Stimulated activated CD4-positive, alpha-beta T cell treated with anti-CD3 and anti-CD28 coated beads, Interleukin-4, amount 100 ng/mL, for 24 hours (primary cell): Measurements from ENCODE around the gene SLC25A33.
"Not testable (repeated sequence)": the region's sequence is repeated elsewhere in the genome, so short reads cannot be mapped to it uniquely, and the experiment has no call there.

Experiments
- DNase-seq: peaks from one replicate; pipeline ENCODE4 v3.0.0-alpha.2; 2020

Gene SLC25A33

DNA sequence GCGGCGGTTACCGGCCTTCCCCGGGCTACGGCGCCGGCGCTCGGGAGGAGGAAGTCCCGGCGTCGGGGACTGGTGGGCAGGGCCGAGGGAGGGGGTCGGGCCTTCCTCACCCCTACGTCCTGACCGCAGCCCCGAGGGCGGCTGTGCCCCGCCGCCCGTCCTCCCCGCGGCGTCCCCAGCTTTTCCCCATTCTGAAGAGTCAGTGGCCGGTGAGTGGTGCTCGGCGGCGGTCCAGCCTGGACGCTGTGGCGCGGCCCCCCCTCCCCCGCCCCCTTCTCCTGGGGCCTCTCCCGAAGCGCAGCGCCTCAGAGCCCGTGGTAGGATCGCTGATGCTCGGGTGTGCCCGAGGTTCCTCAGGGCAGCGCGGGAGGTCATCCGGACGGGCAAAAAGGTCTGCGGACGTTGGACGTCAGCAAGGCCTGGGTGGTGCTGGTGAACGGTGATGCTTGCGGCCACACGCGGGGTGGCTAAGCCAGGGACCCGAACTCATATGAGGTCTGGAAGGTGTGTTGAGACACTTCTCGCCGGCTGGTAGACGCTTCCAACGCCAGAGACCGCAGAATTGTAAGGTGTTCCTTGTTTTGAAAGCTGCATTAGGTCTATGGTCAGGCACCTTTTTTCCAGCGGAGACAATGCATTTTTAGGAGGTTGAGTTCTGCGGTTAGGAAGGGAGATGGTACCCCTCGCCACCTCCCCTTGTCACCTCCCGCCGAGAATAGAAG, 725 bp downstream of the SLC25A33 start:
- DNase-seq, result peak; percentile 47

GRCh38 chr1:9542430-9542829, 3.2 kb downstream of the SLC25A33 start:
- no peak for DNase-seq

- no peak for DNase-seq
Measured at GRCh38 chr1:9544926-9545325, 5.7 kb downstream of the SLC25A33 start.

- DNase-seq, result no peak
Measured at GRCh38 chr1:9549955-9550546, 10.8 kb downstream of the SLC25A33 start.

DNA sequence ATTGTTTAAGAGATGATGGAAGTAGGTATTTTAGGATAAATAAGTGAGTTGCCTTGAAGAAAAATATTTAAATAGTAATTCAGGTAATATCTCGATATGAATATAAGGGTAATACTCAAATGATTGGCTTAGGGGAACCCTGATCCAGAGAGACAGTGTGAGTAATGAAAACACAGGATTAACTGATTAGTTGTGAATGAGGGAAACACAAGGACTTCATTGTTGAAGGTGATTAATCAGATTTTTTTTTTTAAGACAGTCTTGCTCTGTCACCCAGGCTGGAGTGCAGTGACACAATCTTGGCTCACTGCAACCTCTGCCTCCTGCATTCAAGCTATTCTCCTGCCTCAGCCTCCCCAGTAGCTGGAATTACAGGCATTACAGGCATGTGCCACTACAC, 12.7 kb downstream of the SLC25A33 start:
- no peak for DNase-seq

GRCh38 chr1:9553736-9554144, 14.5 kb downstream of the SLC25A33 start:
- no peak for DNase-seq

GRCh38 chr1:9555942-9556341, 16.7 kb downstream of the SLC25A33 start:
- no peak for DNase-seq

DNA sequence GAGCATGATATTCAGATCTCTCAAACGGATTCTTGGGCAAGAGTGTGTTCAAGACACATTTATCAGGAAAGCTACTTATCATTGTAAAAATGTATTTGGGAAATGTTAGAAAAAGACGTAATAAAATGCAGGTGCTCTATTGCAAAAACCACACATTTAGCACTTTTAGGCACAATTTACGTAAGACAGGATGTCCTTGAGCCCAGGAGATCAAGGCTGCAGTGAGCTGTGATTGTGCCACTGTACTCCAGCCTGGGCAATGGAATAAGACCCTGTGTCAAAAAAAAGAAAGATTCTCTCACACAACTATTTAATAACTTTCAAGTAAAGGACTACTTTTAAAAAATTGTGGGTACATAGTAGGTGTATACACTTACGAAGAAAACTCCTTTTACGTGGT, 18.4 kb downstream of the SLC25A33 start:
- no peak for DNase-seq

- DNase-seq, result no peak
Measured at GRCh38 chr1:9558271-9558945, 19.1 kb downstream of the SLC25A33 start.

DNA sequence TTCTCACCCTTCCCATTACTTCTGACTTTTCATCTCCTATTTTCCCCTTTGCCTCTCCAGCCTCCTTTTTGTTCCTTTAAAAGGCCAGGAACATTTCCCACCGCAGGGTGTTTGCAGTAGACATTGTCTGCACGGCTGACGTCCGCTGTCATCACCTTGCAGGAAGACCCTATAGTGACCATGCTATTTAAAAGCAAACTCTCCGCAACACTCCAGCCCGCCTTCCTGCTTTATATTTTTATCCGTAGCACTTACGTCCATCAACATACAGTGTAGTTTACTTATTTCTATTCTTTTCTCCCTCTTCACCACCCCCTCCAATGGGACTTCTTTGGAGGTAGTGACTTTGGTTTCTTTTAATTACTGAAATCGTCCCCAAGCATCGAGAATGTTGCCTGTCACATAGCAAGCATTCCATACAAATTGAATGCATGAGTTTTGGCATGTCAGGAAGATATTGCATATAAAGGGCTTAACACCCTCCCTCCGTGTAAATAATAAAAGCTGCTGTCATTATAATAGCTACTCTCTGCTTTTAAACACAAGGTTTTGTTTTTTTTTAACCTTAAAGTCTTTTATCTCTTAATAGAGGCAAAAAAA, 19.8 kb downstream of the SLC25A33 start:
- DNase-seq, result no peak

DNA sequence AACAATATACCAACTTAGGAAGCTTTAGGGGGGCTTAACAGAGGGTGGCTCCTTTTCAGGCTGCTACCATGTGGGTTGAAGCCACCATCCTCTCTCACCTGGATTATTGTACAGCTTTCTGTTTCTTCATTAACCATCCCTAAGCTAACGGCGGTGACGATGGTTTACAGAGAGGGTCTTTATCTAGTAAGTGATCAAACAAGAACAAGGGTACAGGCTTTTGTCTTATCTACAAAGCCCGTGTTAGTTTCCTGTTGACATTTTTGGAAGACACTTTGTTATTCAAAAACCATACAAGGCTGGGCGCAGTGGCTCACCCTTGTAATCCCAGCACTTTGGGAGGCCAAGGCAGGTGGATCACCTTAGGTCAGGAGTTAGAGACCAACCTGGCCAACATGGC, 20.4 kb downstream of the SLC25A33 start:
- no peak for DNase-seq

- not testable (repeated sequence) for DNase-seq
Measured at GRCh38 chr1:9560090-9560489, 20.8 kb downstream of the SLC25A33 start.

- no peak for DNase-seq
Measured at GRCh38 chr1:9561429-9561828, 22.2 kb downstream of the SLC25A33 start.

GRCh38 chr1:9569267-9569666, 30.0 kb downstream of the SLC25A33 start:
- no peak for DNase-seq

DNA sequence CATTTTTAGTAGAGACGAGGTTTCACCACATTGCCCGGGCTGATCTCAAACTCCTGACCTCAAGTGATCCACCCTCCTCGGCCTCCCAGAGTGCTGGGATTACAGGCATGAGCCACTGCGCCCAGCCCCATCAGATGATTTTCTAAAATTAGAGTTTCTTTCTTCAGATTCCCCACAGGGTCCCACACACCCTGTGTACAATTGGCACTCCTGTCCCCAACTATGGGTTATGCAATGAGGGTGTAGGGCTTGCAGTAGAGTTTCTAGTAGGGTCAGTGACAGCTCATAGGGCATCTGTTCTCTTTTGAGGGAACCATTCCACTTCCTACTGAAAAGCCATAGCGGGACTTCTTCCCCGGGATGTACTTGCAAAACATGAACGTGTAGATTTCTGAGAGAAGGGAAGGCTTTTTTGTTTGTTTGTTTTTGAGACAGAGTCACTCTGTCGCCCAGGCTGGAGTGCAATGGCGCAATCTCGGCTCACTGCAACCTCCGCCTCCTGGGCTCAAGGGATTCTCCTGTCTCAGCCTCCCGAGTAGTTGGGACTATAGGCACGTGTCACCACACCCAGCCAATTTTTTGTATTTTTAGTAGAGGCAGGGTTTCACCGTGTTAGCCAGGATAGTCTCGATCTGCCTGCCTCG, 31.7 kb downstream of the SLC25A33 start:
- DNase-seq, result not testable (repeated sequence)

DNA sequence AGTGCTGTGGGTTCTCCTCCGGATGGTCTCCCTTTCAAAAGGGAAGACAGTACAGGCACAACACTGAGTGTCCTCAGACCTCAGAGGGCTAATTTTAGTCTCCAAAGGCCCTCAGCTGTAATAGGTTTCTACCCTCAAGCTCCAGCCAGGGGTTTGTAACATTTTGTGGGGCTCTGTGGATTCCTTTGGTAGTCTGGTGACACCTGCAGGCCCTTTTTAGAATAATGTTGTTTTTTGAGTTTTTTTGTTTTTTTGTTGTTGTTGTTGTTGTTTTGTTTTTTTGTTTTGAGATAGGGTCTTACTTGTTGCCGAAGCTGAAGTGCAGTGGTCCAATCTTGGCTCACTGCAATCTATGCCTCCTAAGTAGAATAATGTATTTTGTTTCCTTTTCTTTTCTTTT, 34.5 kb downstream of the SLC25A33 start:
- no peak for DNase-seq

DNA sequence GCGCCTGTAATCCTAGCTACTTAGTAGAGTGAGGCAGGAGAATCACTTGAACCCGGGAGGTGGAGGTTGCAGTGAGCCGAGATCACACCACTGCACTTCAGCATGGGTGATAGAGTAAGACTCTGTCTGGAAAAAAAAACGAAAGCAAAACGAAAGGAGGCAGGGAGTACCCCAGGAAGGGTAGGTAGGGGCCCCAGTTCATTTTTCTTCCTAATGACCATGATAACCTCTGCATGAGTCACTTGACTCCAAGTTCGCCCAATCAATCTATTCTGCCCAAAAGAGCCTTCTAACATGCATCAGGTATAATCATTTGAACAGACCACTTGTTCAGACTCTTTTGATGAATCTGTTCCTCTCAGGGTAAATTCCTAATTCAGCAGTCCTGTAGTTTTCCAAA, 36.2 kb downstream of the SLC25A33 start:
- DNase-seq, result no peak

DNA sequence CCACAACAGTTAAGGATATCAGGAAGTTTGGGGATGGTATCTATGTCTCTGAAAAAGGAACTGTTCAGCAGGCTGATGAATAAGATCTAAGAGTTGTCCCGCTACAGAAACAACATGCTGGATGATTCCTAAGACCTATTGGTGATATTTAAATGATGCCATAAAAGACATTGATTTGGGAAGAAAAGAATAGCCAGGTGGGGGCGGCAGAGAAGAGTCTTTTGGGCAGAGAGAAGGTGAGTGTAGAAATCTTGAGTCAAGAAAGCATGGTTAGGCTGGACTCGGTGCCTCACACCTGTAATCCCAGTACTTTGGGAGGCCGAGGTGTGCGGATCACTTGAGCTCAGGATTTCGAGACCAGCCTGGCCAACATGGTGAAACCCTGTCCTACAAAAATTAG, 37.6 kb downstream of the SLC25A33 start:
- DNase-seq, result no peak

- DNase-seq, result no peak
Measured at GRCh38 chr1:9577423-9577822, 38.2 kb downstream of the SLC25A33 start.

GRCh38 chr1:9580942-9581341, 41.7 kb downstream of the SLC25A33 start:
- no peak for DNase-seq

DNA sequence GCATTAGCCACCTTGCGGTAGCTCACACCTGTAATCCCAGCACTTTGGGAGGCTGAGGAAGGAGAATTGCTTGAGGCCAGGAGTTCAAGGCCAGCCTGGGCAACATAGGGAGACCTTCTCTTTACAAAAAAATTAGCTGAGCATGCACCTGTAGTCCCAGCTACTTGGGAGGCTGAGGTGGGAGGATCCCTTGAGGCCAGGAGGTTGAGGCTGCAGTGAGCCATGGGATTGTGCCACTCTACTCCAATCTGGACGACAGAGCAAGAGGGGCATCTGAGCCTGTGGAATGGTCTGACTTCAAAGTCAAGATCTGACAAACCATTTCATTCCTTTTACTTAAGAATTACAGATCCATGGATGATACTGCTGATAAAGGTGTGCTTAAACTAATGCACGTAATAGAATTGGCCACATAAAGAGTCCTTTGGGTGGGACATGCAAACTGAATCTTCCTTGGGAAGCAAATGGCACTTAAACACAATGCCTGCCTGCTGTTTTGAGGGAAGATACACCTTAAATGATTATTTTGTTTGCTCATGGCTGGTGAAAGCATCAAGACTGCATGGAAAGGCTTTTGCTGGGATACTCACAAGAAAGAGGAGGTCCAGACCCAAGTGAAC, 47.0 kb downstream of the SLC25A33 start:
- DNase-seq, result no peak

GRCh38 chr1:9588551-9589143, 49.4 kb downstream of the SLC25A33 start, which contains the start of gene TMEM201:
TSS of gene TMEM201 (plus strand) at chr1:9588911. CDS start at chr1:9588931, 20 bp downstream.
- DNase-seq, result peak; percentile 93
